GM19043 (cell line): ENCODE results near the gene DAZAP2.
"Not testable (repeated sequence)": the region's sequence is repeated elsewhere in the genome, so short reads cannot be mapped to it uniquely, and the experiment has no call there.

Source experiments
- ATAC-seq: cut with Tn5 transposase; IDR thresholded peaks from one replicate; pipeline ENCODE4 v1.9.1; 2021; ENCODE audit warnings: low read depth; ENCODE audit not compliant: unreplicated experiment

DAZAP2 gene

DNA sequence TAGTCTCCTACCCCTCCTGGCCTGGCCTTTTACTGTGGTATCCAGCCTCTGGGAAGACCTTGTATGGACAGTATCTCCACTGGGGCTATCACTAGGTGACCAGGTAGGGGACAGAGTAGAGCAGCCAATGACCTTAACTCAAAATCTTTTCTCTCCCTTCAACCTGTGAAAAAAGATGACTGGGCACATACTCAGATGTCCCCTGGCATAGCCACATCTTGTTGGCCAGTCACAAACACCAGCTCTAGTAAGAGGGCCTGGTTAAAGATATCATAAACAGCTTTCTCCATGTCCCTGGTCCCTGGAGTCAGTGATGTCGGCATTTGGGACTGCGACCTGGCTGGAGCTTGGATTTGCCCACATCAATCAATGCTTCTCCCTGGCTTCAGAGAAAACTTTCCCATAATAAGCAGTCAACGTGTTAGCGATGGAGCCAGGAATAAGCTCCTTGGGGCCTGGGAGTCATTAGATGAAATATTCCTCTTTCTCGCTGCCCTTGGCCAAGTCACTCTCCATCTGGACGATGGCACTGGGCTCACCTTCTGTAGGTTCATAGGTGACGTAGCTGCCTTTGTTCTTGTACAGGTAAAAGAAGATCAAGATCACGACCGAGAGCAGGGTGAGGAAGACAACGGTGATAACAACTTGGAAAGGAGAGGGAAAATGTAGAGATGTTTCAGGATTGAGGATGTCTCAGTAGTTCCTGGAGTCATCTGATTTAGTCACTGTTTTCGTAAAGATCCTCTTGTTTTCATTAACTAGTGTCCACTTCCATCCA lies 7.0 kb downstream of the DAZAP2 start:
- no peak for ATAC-seq

DNA sequence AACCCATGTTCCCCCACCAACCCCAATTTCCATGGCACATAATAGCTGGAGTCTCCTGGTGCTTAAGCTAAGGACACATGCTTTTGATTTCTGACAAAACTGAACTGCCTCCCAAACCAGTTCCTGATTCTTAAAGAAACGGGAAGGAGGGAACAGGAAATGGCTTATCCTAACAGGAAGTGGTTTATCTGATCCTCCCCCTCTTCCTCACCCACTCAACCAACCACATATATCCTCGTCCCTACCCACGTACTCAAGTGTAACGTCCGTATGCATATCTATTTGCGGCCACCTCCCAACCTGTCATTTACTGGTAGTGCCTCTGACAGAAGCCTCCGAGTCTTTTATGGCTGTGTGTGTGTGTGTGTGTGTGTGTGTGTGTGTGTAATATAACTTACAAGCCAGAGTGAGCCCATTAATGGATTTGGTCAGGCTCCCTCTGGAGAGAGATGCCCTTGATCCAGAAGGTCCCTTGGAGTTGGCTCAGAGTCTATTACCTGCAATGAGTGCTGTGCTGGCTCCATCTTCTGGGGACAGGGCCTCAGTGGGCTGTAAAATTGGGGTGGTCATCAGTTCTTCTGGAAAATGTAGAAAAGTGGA lies 7.7 kb downstream of the DAZAP2 start:
- ATAC-seq, result no peak

GRCh38 chr12:51247523-51248206 lies 9.0 kb downstream of the DAZAP2 start:
- no peak for ATAC-seq

DNA sequence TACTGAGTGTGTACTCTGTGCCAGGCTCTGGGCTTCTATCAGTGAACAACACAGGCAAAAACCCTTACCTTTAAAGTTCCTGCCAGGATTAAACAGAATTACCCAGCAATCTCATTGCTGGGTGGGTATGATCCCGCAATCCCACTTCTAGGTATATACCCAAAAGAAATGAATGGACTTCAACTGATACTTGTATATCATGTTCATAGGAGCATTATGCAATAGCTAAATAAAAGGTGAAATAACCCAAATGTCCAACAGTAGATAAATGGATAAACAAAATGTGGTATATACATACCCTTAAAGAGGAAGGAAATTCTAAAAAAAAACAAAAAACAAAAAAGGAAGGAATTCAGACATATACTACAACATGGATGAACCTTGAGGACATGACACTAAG lies 14.7 kb downstream of the DAZAP2 start:
- no peak for ATAC-seq

GRCh38 chr12:51254536-51254935 lies 15.9 kb downstream of the DAZAP2 start:
- no peak for ATAC-seq

- not testable (repeated sequence) for ATAC-seq
These were observed 21.0 kb downstream of the DAZAP2 start for GRCh38 chr12:51259600-51259999.

DNA sequence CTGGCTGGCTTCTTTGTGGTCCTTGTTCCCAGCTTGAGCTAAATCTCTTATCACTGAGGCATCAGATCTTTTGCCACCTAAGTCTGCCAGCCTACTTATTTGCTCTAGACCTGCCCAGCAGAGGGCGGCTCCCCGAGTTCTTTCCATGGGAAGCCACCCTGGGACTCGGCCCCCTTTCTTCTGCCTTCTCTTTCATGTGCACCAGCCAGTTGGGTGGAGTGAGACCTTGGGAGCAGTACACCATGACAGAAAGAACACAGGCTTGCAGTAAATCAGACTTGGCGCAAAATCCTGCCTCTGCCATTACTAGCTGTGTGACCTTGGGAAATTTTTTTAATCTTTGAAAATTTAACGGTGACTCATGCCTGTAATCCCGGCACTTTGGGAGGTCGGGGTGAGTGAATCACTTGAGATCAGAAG lies 24.1 kb downstream of the DAZAP2 start:
- ATAC-seq, result no peak

GRCh38 chr12:51263341-51263740 lies 24.7 kb downstream of the DAZAP2 start:
- no peak for ATAC-seq

- no peak for ATAC-seq
These were observed 25.7 kb downstream of the DAZAP2 start for GRCh38 chr12:51264297-51264696.

GRCh38 chr12:51265024-51265423 lies 26.4 kb downstream of the DAZAP2 start:
- no peak for ATAC-seq

- peak; percentile 26 for ATAC-seq
These were observed 30.8 kb downstream of the DAZAP2 start for GRCh38 chr12:51269174-51270066.

DNA sequence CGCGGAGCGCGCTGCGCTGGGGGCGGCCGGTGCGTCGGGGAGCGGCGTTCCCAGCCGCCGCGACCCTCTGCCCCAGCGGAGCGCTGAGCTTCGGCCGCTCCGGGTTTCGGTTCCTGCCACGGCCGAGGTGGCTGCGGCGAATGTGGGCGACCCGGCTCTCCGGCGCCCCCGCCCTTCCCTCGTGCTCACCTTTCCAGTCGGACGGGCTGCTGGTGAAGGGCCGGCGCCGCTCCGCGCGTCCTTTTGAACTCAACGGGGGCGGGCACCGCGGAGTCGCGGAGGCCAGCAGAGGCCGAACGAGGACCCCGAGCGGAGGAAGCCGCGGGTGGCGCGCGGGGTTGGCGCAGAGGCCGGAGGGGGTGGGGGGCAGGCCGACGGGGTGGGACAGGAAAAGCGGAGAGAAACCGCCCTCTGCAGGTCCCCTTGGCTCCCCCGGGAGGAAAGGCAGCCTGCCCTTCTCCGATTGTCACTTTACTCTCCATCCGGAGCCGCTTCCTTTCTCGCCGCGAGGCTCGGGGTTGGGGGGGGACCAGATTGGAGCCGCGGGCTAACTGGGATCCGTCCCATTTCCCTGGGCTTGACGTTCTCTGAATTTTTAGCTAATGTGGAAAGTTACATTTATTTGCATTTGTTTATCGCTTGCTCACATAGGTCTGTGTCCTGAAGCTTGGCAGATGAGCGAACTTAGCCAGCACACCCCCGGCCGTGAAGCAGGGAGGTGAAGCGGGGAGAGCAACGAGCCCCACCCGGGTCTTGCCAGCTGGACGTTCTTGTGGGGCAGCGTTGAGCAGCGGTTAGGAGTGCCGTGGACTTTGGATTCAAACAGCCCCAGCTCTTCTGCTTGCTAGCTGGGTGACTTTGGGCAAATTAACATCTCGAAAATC lies 31.7 kb downstream of the DAZAP2 start, which contains the start of gene SMAGP:
Gene SMAGP, minus strand, starts transcription at position 349 of the 884 bp plus-strand sequence. CDS start 1,137 bp downstream, outside the sequence.
- peak; percentile 62 for ATAC-seq

DNA sequence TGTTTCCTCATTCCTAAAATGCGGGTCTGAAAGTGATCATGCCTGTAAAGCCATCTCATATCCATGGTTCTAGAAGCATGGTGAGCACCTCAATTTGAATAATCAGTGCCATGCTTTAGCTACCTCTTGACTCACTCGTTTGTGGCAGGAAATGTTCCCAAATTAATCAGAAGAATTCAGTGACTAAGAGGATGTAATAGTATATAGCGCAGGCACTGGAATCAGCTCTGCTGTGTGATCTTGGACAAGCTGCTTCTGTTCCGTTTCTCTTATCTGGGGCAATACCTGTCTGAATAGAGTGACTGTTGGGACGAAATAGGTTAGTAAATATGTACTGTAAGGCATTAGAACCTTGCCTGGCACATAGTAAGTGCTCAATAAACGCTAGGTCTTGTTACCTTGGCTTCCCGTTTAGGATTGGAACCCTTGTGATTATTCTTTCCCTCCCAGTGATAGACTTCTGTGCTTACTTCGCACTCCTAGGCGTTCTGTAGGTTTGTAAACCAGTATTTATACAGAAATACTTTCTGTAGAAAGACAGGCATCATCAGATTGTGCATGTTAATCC lies 32.4 kb downstream of the DAZAP2 start:
- ATAC-seq, result no peak

DNA sequence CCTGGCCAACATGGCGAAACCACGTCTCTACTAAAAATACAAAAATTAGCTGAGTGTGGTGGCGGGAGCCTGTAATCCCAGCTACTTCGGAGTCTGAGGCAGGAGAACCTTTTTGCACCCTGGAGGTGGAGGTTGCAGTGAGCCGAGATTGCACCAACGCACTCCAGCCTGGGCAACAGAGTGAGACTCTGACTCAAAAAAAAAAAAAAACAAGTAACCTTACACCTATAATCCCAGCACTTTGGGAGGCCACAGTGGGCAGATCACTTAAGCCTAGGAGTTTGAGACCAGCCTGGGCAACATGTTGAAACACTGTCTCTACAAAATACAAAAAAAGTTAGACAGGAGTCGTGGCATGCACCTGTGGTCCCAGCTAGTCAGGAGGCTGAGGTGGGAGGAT lies 34.2 kb downstream of the DAZAP2 start:
- ATAC-seq, result not testable (repeated sequence)

GRCh38 chr12:51275088-51275487 lies 36.5 kb downstream of the DAZAP2 start:
- ATAC-seq, result no peak

DNA sequence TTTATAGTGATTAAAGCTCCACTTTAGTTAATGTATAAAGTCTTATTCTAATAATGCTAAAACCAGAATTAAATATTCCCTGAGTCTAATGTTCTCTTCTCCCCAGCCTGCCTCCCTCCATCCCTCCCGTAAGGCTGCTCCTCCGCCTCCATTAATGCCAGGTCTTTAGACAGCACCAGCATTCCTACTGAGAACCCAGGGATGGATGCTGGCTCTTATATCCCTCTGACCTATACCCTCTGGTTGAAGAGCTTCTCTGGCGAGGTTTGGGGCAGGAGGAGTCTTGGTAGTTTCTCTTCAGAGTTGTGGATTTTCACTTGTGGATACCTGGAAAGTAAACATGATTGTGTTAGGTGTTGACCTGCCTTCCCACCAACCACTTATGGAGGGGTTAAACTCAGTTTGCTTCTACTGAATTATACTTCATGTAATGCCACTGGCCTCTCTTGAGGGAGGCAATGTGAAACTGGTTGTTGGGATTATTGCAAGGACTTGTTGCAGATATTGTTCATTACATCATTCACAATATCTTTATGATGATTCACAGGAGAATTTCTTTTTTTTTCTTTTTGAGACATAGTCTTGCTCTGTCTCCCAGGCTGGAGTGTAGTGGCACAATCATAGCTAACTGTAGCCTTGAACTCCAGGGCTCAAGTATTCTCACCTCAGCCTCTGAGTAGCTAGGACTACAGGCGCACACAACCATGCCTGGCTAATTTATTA lies 42.7 kb downstream of the DAZAP2 start:
- ATAC-seq, result no peak

- ATAC-seq, result no peak
These were observed 47.2 kb downstream of the DAZAP2 start for GRCh38 chr12:51285843-51286242.
